Muscle of leg (tissue), 11 donors: ENCODE measurements around the gene NOX3. TPM values are rescaled to one million over a fixed set of nuclear protein-coding genes. Genes with fewer than 3 reads are reported as not detected.
"Not testable (repeated sequence)": the region's sequence is repeated elsewhere in the genome, so short reads cannot be mapped to it uniquely, and the experiment has no call there.

ENCODE experiments used
- DNase-seq: peaks from one replicate; pipeline ENCODE4 v3.0.0; 2013
- H3K27ac ChIP-seq: one replicate; pipeline ENCODE4 v1.5.1; 2013; ENCODE audit warnings: mild to moderate bottlenecking, low read length, control low read depth
- H3K27me3 ChIP-seq: one replicate; pipeline ENCODE4 v1.6.1; 2013; ENCODE audit warnings: low read length; ENCODE audit not compliant: control insufficient read depth, insufficient read depth
- H3K36me3 ChIP-seq: one replicate; pipeline ENCODE4 v1.6.1; 2013; ENCODE audit warnings: low read length; ENCODE audit not compliant: control insufficient read depth, insufficient read depth
- H3K4me1 ChIP-seq: one replicate; pipeline ENCODE4 v1.6.1; 2013; ENCODE audit warnings: low read length; ENCODE audit not compliant: control insufficient read depth, insufficient read depth
- H3K4me3 ChIP-seq: one replicate; pipeline ENCODE4 v1.5.1; 2013; ENCODE audit warnings: low read length, control low read depth
- H3K9me3 ChIP-seq: replicated peaks from 2 replicates; pipeline ENCODE4 v1.6.1; 2013; ENCODE audit warnings: low read depth, low read length; ENCODE audit not compliant: control insufficient read depth
- WGBS: methylation state at CpG from one replicate; pipeline ENCODE4 v1.1.5; 2013; ENCODE audit warnings: missing lambda C conversion rate; ENCODE audit not compliant: insufficient coverage; 5-methylcytosine and 5-hydroxymethylcytosine counted together
- polyA plus RNA-seq, 8 donors: library from polyadenylated mRNA; unstranded; fragments of 120-200 nt; gene quantifications; one replicate each; pipeline versions ENCODE4 v1.2.1 to v1.2.3, GENCODE V29; 2013; ENCODE audit warnings: inconsistent platforms in 1 of 8, low replicate concordance in 1 of 8; ENCODE audit not compliant: insufficient read length in 8 of 8, insufficient read depth in 1 of 8
- total RNA-seq: library from RNA; stranded (reverse); fragments of 120-200 nt; gene quantifications from one replicate; pipeline ENCODE4 v1.2.4, GENCODE V29; 2013

Gene NOX3
- total and polyA plus RNA-seq, 9 donors, result not detected

GRCh38 chr6:155492061-155492735, 36.6 kb upstream of the NOX3 start:
- Histone ChIP-seq H3K4me1 (no peaks in the 10 kb centered on the region), H3K27ac (no peak overlapping the region), H3K4me3 (no peak overlapping the region), H3K36me3 (no peaks in the 10 kb centered on the region), H3K9me3 (no peaks in the 10 kb centered on the region), H3K27me3 (no peaks in the 10 kb centered on the region)
- no peak for DNase-seq
- WGBS, result 60% methylated on average over 1 of the region's 2 CpGs

DNA sequence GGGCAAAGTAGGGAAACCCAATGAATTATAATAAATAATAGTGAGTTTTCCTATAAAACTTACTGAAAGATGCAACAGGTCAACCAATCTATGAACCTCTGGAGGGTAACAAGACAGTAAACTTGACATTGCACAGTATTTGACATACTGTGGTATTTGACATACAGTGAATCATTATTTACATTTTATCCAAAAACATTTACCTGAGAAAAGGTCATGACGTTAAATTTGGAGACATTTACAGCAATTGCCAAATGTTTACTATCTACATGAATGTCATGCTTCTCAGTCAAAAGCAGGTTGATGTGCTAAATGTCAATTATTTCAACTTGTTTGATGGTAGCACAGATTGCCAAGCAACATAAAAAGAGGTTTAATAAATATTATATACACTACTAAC, 35.8 kb upstream of the NOX3 start:
- Histone ChIP-seq H3K36me3 (no peaks in the 10 kb centered on the region), H3K4me3 (no peak overlapping the region), H3K9me3 (no peaks in the 10 kb centered on the region), H3K4me1 (no peaks in the 10 kb centered on the region), H3K27me3 (no peaks in the 10 kb centered on the region), H3K27ac (no peak overlapping the region)
- no peak for DNase-seq
- WGBS, result no CpG with 5 or more reads among the region's 1 CpG

DNA sequence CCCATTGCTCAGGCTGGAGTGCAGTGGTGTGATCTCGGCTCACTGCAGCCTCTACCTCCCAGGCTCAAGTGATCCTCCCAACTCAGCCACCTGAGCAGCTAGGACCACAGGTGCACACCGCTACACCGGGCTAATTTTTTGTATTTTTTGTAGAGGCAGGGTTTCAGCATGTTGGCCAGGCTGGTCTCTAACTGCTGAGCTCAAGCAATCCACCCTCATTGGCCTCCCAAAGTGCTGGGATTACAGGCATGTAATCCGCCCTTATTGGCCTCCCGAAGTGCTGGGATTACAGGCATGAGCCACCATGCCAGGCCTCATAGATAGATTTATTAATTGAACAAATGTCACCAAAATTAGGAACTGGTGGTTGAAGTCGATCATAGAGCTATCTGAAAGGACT, 32.6 kb upstream of the NOX3 start:
- no CpG with 5 or more reads among the region's 6 CpGs for WGBS
- DNase-seq, H3K36me3 ChIP-seq, H3K27ac ChIP-seq, H3K4me1 ChIP-seq, H3K9me3 ChIP-seq, H3K4me3 ChIP-seq, H3K27me3 ChIP-seq: not testable (repeated sequence)

GRCh38 chr6:155487371-155488130, 31.9 kb upstream of the NOX3 start:
- Histone ChIP-seq H3K4me3 (no peak overlapping the region), H3K9me3 (no peaks in the 10 kb centered on the region), H3K4me1 (no peaks in the 10 kb centered on the region), H3K27me3 (no peaks in the 10 kb centered on the region), H3K27ac (no peak overlapping the region), H3K36me3 (no peaks in the 10 kb centered on the region)
- DNase-seq, result no peak
- WGBS, result no CpG with 5 or more reads among the region's 5 CpGs

GRCh38 chr6:155486721-155487294, 31.2 kb upstream of the NOX3 start:
- Histone ChIP-seq H3K27me3 (no peaks in the 10 kb centered on the region), H3K27ac (no peak overlapping the region), H3K4me3 (no peak overlapping the region), H3K36me3 (no peaks in the 10 kb centered on the region), H3K9me3 (no peaks in the 10 kb centered on the region), H3K4me1 (no peaks in the 10 kb centered on the region)
- no CpG with 5 or more reads among the region's 5 CpGs for WGBS
- no peak for DNase-seq

GRCh38 chr6:155485756-155486155, 30.1 kb upstream of the NOX3 start:
- no peak overlapping the region for H3K27ac ChIP-seq
- no peaks in the 10 kb centered on the region for H3K9me3 ChIP-seq
- H3K36me3 ChIP-seq, result no peaks in the 10 kb centered on the region
- 100% methylated on average over 1 of the region's 4 CpGs for WGBS
- H3K4me1 ChIP-seq, result no peaks in the 10 kb centered on the region
- no peak overlapping the region for H3K4me3 ChIP-seq
- DNase-seq, result no peak
- no peaks in the 10 kb centered on the region for H3K27me3 ChIP-seq

DNA sequence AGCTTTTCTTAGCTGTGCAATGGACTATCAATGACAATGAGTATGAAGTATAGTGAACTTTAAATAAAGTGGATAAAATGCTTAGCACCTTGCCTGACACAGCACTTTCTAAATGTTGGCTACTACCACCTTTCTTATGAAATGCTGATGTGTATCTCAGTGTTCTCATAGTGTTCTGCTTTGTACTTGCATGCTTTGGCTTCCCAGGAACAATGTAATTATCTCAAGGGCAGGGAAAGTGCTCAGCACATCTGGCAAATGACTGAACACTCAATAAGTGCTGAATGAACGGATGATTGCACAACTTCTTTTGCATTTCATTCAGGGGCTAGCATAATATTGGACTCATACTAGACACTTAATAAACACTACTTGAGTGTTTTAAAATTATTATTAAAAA, 28.2 kb upstream of the NOX3 start:
- DNase-seq, result peak; percentile 27
- no peak overlapping the region for H3K4me3 ChIP-seq
- no peaks in the 10 kb centered on the region for H3K36me3 ChIP-seq
- H3K4me1 ChIP-seq, result no peaks in the 10 kb centered on the region
- WGBS, result no CpG with 5 or more reads among the region's 1 CpG
- H3K27ac ChIP-seq, result no peak overlapping the region
- no peaks in the 10 kb centered on the region for H3K27me3 ChIP-seq
- no peaks in the 10 kb centered on the region for H3K9me3 ChIP-seq

GRCh38 chr6:155481215-155481614, 25.6 kb upstream of the NOX3 start:
- Histone ChIP-seq H3K36me3 (no peaks in the 10 kb centered on the region), H3K27me3 (no peaks in the 10 kb centered on the region), H3K27ac (no peak overlapping the region), H3K4me1 (no peaks in the 10 kb centered on the region), H3K4me3 (no peak overlapping the region), H3K9me3 (no peaks in the 10 kb centered on the region)
- no CpG with 5 or more reads among the region's 3 CpGs for WGBS
- DNase-seq, result no peak

DNA sequence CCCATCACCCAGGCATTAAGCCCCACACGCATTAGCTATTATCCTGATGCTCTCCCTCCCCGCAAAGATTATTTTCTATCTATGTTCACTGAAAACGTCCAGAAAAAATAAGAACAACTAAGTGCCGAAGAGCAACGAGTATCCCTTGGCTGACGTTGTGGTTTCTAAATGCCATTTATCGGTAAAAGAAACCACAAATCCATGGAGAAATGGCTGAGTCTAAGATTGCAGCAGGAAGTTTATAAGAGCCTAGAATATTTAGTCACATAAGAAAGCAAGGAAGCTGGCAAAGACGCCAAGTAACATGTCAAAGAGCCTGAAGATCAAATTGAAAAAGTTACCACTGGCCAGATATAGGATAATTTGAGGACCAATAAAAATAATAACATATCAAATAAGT, 18.1 kb upstream of the NOX3 start:
- Histone ChIP-seq H3K9me3 (no peaks in the 10 kb centered on the region), H3K27me3 (no peaks in the 10 kb centered on the region), H3K36me3 (no peaks in the 10 kb centered on the region), H3K27ac (no peak overlapping the region), H3K4me1 (no peaks in the 10 kb centered on the region), H3K4me3 (no peak overlapping the region)
- 85% methylated on average over 6 of the region's 8 CpGs for WGBS
- DNase-seq, result no peak

GRCh38 chr6:155472886-155473285, 17.2 kb upstream of the NOX3 start:
- no CpG with 5 or more reads among the region's 1 CpG for WGBS
- no peak overlapping the region for H3K4me3 ChIP-seq

More at GRCh38 chr6:155472886-155473285, 17.2 kb upstream of the NOX3 start:
- Histone ChIP-seq H3K9me3 (peaks cover 4% of the 10 kb centered on the region), H3K4me1 (no peaks in the 10 kb centered on the region), H3K36me3 (no peaks in the 10 kb centered on the region), H3K27ac (no peak overlapping the region), H3K27me3 (no peaks in the 10 kb centered on the region)
- DNase-seq, result no peak
